ENCODE results near the gene SORBS1. TPM values are rescaled to one million over a fixed set of nuclear protein-coding genes. Genes with fewer than 3 reads are reported as not detected.

The SORBS1 gene
- total RNA-seq, 1 donor from 2014 or later, result 116 TPM

DNA sequence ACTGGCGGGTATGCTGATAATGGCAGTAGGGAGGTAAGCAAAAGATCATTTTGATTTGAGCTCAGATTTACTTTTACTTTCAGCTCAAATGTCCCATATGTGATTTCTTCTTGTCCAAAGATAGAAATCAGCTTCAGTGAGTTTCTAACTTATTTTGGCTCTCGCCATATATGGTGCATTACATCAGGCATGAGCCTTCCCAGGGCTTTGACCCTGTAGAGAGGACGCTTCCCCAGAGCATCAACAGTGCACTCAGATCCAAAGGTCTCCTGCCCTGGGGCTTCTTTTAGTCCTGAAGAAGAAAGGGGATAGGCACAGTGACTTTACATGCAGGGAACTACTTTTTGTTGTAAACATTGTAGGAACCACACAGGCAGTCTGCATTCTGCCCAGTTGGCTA, 141.8 kb downstream of the SORBS1 start:
- peak overlapping the region; percentile 63 for H3K27ac ChIP-seq
- intact Hi-C loops (cut with DNase I), result no loop called here
- no peaks in the 10 kb centered on the region for H3K9me3 ChIP-seq
- peaks cover 9% of the 10 kb centered on the region for H3K4me1 ChIP-seq
- H3K27me3 ChIP-seq, result no peaks in the 10 kb centered on the region
- DNase-seq (ENCODE audit: extremely low spot score in 2 of 2), result no peak
- H3K36me3 ChIP-seq, result no peaks in the 10 kb centered on the region
- no peak overlapping the region for H3K4me3 ChIP-seq
- TF ChIP-seq POLR2AphosphoS5 (IDR thresholded peaks at IDR 0.05; ENCODE audit: insufficient read depth in 1 of 2, low read depth in 1 of 2) (peak in 1 of 2 donors; percentile 31), POLR2A (IDR thresholded peaks at IDR 0.05) (no peak)

DNA sequence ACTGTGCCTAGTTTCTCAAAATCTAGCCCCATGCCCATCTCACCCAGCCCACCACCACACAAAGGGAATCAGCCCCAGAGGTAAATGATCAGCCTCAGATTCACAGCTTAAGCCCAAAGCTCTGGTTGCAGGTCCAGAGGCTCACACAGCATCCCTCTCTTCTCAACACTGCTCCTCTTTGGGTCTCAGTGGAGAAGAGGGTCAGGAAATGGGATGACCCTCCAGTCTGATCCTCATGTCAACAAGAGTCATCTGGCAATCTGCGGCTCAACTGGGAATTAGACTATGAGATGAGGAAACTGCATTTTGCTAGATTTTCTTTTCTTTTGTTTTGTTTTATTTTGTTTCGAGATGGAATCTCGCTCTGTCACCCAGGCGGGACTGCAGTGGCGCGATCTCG, 144.2 kb downstream of the SORBS1 start:
- Histone ChIP-seq H3K4me3 (no peak overlapping the region), H3K4me1 (peaks cover 13% of the 10 kb centered on the region), H3K27ac (peak overlapping the region; percentile 74), H3K27me3 (no peaks in the 10 kb centered on the region), H3K36me3 (no peaks in the 10 kb centered on the region), H3K9me3 (no peaks in the 10 kb centered on the region)
- DNase-seq (ENCODE audit: extremely low spot score in 2 of 2), result no peak
- intact Hi-C loops (cut with DNase I), result no loop called here
- TF ChIP-seq POLR2AphosphoS5 (IDR thresholded peaks at IDR 0.05; ENCODE audit: insufficient read depth in 1 of 2, low read depth in 1 of 2) (no peak), POLR2A (IDR thresholded peaks at IDR 0.05) (no peak)
- TF ChIP-seq, protein P1, sequence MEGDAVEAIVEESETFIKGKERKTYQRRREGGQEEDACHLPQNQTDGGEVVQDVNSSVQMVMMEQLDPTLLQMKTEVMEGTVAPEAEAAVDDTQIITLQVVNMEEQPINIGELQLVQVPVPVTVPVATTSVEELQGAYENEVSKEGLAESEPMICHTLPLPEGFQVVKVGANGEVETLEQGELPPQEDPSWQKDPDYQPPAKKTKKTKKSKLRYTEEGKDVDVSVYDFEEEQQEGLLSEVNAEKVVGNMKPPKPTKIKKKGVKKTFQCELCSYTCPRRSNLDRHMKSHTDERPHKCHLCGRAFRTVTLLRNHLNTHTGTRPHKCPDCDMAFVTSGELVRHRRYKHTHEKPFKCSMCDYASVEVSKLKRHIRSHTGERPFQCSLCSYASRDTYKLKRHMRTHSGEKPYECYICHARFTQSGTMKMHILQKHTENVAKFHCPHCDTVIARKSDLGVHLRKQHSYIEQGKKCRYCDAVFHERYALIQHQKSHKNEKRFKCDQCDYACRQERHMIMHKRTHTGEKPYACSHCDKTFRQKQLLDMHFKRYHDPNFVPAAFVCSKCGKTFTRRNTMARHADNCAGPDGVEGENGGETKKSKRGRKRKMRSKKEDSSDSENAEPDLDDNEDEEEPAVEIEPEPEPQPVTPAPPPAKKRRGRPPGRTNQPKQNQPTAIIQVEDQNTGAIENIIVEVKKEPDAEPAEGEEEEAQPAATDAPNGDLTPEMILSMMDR (IDR thresholded peaks at IDR 0.05), result no peak

DNA sequence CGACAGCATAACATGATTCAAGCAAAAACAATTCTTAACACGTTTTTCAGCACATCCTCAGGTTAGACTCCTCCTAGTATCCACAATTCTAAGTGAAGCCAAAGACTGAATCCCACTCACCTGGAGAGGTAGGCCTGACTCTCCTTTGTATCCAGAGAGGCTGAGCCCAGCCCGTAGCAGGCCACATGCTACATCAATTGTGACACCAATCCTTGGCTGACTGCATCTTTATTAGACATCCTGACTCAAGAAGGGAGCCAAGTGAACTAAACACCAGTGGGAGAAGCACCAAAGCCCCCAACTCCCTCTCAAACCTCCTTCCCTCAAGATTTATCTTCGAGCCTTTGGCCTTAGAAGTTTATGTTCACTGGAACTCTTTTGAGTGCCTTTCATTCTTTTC, 144.9 kb downstream of the SORBS1 start:
- intact Hi-C loops (cut with DNase I), result no loop called here
- H3K4me3 ChIP-seq, result no peak overlapping the region
- no peak for TF ChIP-seq POLR2AphosphoS5 (IDR thresholded peaks at IDR 0.05; ENCODE audit: insufficient read depth in 1 of 2, low read depth in 1 of 2)
- peaks cover 13% of the 10 kb centered on the region for H3K4me1 ChIP-seq
- no peaks in the 10 kb centered on the region for H3K9me3 ChIP-seq
- H3K27ac ChIP-seq, result peak overlapping the region; percentile 74
- no peaks in the 10 kb centered on the region for H3K36me3 ChIP-seq
- H3K27me3 ChIP-seq, result no peaks in the 10 kb centered on the region
- no peak for DNase-seq (ENCODE audit: extremely low spot score in 2 of 2)

DNA sequence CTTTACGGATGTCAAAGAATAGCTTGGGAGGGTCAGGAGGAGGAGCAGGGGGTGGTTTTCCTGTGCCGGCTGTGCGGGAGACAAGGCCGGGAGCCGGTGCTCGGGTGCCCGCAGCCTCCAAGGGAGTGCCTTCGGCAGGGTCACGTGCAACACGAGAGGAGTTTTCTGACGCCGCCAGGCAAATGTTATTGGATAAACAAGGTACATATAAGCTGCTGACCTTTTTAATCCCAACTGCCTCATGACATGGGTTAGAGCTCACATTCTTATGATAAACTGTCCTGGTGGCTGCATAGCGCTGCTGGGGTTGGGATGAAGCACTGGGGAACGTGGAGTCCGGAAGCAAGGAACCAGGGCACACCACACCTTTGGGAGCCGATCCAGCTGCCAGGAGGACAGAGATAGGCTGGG, 145.5 kb downstream of the SORBS1 start:
- Histone ChIP-seq H3K36me3 (no peaks in the 10 kb centered on the region), H3K27ac (peak overlapping the region; percentile 74), H3K4me1 (peaks cover 13% of the 10 kb centered on the region), H3K27me3 (no peaks in the 10 kb centered on the region), H3K9me3 (no peaks in the 10 kb centered on the region), H3K4me3 (peak overlapping the region; percentile 8 to 24)
- intact Hi-C loops (cut with DNase I), result no loop called here
- DNase-seq (ENCODE audit: extremely low spot score in 2 of 2), result no peak
- no peak for TF ChIP-seq POLR2A (IDR thresholded peaks at IDR 0.05)
- peak in 1 of 2 donors; percentile 41 for TF ChIP-seq POLR2AphosphoS5 (IDR thresholded peaks at IDR 0.05; ENCODE audit: insufficient read depth in 1 of 2, low read depth in 1 of 2)

DNA sequence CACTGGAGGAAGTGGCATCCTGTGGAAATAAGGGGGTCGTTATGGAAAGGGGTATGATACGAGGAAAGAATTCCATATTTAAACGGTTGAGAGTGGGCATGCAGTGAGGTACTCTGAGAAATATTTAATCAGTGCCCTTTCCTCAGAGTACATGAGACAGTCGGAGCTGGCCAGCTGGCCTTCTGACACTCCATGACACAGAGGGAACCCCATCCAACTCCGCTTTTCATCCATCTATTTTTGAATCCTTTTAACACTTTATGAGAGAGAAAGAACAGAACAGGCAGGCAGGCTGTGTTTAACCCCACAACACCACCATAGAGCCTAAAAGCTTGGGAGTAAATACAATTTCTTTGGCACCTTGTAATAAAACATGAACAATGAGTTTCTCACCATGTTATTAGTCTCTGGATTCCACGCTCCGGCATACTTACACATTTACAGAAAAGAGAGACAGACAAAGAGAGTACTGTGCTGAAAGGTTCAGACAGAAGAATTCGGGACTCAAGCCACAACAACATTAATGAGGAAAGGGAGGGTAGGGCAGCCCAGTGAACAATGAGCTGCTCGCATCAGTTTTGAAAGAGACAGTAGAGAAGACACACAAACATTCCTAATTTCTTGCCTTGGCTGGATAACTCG, 146.2 kb downstream of the SORBS1 start:
- peak overlapping the region; percentile 74 for H3K27ac ChIP-seq
- no peaks in the 10 kb centered on the region for H3K27me3 ChIP-seq
- H3K9me3 ChIP-seq, result no peaks in the 10 kb centered on the region
- intact Hi-C loops (cut with DNase I), result no loop called here
- TF ChIP-seq, protein P1 (IDR thresholded peaks at IDR 0.05), result no peak
- TF ChIP-seq POLR2AphosphoS5 (IDR thresholded peaks at IDR 0.05; ENCODE audit: insufficient read depth in 1 of 2, low read depth in 1 of 2), result no peak
- no peak for TF ChIP-seq POLR2A (IDR thresholded peaks at IDR 0.05)
- H3K4me3 ChIP-seq, result peak overlapping the region; percentile 8 to 24
- H3K36me3 ChIP-seq, result peaks cover 0 to 3% of the 10 kb centered on the region in 2 donors
- H3K4me1 ChIP-seq, result peaks cover 13% of the 10 kb centered on the region
- DNase-seq (ENCODE audit: extremely low spot score in 2 of 2), result no peak

DNA sequence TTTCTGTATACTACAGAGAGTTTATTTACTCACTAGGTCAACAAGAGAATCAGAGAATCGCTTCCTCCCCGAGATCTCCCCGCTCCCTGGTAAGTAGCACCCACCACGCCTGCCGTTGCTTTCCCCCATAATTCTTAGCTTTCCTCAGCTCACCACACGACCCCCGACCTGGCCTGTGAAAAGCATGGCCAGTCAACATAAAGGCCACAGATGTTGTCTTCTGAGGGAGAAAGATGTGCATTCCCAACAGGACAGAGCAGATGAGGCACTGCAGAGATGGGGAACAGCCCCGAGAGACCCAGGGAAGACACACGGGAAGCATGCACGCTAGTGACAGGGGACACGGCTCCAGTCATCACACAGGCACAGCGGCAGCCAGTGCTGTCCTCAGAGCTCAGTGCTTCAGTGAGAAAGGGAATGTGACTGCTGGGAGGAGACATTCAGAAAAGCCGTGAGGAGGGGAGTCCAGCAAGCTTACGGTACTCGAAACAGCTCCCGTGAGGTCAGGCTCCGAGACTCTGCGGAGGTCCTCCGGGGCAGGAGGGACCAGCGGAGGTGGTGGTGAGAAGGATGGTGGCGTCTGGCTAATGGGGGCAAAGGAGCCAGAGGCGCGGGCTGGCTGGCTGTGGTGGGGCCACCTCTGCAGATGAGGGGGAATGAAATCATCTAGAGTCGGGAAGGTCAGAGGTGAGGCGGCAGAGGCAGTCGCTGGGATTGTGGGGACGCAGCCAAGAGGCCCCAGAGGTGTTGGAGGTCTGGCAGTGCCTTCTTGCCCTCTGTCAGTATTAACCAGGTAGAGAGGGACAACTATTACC, 146.9 kb downstream of the SORBS1 start:
- Histone ChIP-seq H3K27me3 (no peaks in the 10 kb centered on the region), H3K36me3 (peaks cover 0 to 3% of the 10 kb centered on the region in 2 donors), H3K4me3 (no peak overlapping the region), H3K27ac (peak overlapping the region; percentile 74), H3K4me1 (peaks cover 21% of the 10 kb centered on the region), H3K9me3 (no peaks in the 10 kb centered on the region)
- no peak for DNase-seq (ENCODE audit: extremely low spot score in 2 of 2)
- intact Hi-C loops (cut with DNase I), result no loop called here
- TF ChIP-seq POLR2A (IDR thresholded peaks at IDR 0.05) (no peak), POLR2AphosphoS5 (IDR thresholded peaks at IDR 0.05; ENCODE audit: insufficient read depth in 1 of 2, low read depth in 1 of 2) (peak in 1 of 2 donors; percentile 19)
- TF ChIP-seq, protein P1 (IDR thresholded peaks at IDR 0.05), result no peak
